Duodenal mucosa (tissue), 2 donors: ENCODE results near the gene DLG2.
"Not testable (repeated sequence)": the region's sequence is repeated elsewhere in the genome, so short reads cannot be mapped to it uniquely, and the experiment has no call there.

Source experiments
- H3K27ac ChIP-seq: one replicate; pipeline ENCODE4 v1.7.0; 2013; ENCODE audit warnings: low read depth, low read length
- H3K27me3 ChIP-seq, 2 donors: one replicate each; pipeline ENCODE4 v1.7.0; 2013; ENCODE audit warnings: low read length in 2 of 2, control low read depth in 1 of 2; ENCODE audit not compliant: insufficient read depth in 2 of 2, control insufficient read depth in 1 of 2
- H3K36me3 ChIP-seq, 2 donors: one replicate each; pipeline ENCODE4 v1.7.0; 2013; ENCODE audit warnings: low read length in 2 of 2, control low read depth in 1 of 2; ENCODE audit not compliant: insufficient read depth in 2 of 2, control insufficient read depth in 1 of 2
- H3K4me1 ChIP-seq, 2 donors: one replicate each; pipeline ENCODE4 v1.7.0; 2013; ENCODE audit warnings: low read length in 2 of 2, control low read depth in 1 of 2; ENCODE audit not compliant: insufficient read depth in 2 of 2, control insufficient read depth in 1 of 2
- H3K4me3 ChIP-seq, 2 donors: one replicate each; pipeline ENCODE4 v1.7.0; 2013; ENCODE audit warnings: low read length in 2 of 2, low read depth in 1 of 2
- H3K9ac ChIP-seq, 2 donors: one replicate each; pipeline ENCODE4 v1.7.0; 2013; ENCODE audit warnings: low read length in 2 of 2, low read depth in 1 of 2
- H3K9me3 ChIP-seq, 2 donors: one replicate each; pipeline ENCODE4 v1.7.0; 2013; ENCODE audit warnings: low read length in 2 of 2, control low read depth in 1 of 2; ENCODE audit not compliant: control insufficient read depth in 1 of 2

DLG2 gene

DNA sequence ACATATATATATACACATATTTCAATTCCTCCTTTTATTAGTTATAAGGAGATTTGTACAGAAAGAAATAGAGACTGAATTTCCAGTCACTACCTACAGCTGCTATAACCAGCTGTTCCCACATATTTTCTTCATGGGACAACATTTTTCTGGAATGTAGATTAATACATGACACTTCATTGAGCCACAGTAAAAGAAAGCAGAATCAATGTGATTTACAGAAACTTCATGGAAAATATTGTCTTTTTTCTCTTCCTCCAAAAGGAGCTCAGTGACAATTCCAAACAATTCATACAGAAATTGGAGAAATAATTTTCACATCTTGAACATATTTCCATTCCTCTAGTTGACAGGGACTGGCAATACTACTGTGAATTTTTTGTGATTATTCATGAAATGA lies 249.2 kb downstream of the DLG2 start:
- Histone ChIP-seq H3K36me3 (no peaks in the 10 kb centered on the region), H3K27me3 (no peaks in the 10 kb centered on the region), H3K9me3 (peaks cover 0 to 7% of the 10 kb centered on the region in 2 donors), H3K27ac (no peak overlapping the region), H3K9ac (no peak overlapping the region), H3K4me1 (no peaks in the 10 kb centered on the region), H3K4me3 (no peak overlapping the region)

DNA sequence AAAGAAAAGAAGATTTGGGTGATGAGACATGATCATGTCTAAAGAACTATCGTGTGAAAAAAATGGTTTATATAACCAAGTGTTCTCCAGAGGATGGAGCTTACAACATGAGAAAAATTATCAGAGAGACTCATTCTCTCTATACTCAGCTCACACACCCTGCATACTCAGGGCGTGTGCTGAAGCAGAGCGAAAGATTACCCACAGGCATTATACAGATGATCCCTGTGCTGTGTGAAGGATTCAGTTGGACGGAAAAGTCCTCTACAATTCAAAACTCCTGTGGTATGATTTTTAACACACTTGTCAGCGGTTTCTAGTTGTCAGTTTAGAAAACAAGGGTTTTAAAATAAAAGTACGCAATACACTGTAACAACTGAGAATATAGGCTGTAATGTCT lies 267.3 kb downstream of the DLG2 start:
- no peaks in the 10 kb centered on the region for H3K36me3 ChIP-seq
- no peak overlapping the region for H3K27ac ChIP-seq
- H3K4me3 ChIP-seq: no peak overlapping the region
- no peaks in the 10 kb centered on the region for H3K4me1 ChIP-seq
- peaks cover 0 to 4% of the 10 kb centered on the region in 2 donors for H3K9me3 ChIP-seq
- H3K27me3 ChIP-seq: no peaks in the 10 kb centered on the region
- no peak overlapping the region for H3K9ac ChIP-seq

DNA sequence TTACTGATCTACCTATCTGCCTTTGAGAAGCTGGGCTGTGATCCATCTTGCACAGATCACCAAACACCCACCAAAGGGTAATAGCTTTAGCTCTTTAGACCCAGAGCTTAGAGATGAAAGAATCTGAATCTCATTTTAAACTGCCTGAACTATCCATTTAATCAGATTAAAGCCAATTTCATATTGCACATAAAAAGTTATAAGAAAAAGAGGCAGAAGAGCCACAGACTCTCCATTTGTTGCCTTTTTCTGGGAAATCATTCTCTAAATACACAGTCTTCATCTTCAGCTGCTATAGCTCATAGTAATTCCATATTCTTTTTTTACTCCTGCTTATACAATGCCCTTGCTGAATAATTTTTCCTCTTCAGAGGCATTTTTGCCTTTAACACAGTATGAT lies 271.2 kb downstream of the DLG2 start:
- Histone ChIP-seq H3K27me3 (no peaks in the 10 kb centered on the region), H3K9ac (no peak overlapping the region), H3K27ac (no peak overlapping the region), H3K4me1 (no peaks in the 10 kb centered on the region), H3K4me3 (no peak overlapping the region), H3K36me3 (no peaks in the 10 kb centered on the region), H3K9me3 (no peaks in the 10 kb centered on the region)

DNA sequence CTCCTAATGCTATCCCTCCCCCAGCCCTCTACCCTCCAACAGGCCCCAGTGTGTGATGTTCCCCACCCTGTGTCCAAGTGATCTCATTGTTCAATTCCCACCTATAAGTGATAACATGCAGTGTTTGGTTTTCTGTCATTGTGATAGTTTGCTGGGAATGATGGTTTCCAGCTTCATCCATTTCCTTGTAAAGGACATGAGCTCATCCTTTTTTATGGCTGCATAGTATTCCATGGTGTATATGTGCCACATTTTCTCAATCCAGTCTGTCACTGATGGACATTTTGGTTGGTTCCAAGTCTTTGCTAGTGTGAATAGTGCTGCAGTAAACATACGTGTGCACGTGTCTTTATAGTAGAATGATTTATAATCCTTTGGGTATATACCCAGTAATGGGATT lies 277.6 kb downstream of the DLG2 start:
- H3K27ac ChIP-seq, H3K9me3 ChIP-seq, H3K27me3 ChIP-seq, H3K4me3 ChIP-seq, H3K4me1 ChIP-seq, H3K9ac ChIP-seq, H3K36me3 ChIP-seq: not testable (repeated sequence)

DNA sequence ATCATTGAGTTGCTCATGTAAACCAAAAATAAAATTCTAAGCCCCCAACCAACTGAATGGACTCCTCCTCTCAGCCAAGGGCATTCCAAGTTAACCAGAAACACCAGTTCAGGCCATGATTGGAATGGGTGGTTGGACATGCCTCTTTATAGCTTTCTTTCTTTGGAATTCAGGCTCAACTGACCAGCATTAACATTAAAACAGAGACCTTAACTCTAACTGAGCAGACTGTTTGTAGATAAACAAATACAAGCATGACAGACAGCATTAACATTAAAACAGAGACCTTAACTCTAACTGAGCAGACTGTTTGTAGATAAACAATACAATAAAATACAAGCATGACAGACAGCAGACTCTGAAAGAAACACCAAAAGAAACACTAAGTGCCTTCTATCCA lies 278.2 kb downstream of the DLG2 start:
- Histone ChIP-seq H3K27ac (no peak overlapping the region), H3K36me3 (no peaks in the 10 kb centered on the region), H3K9ac (no peak overlapping the region), H3K27me3 (no peaks in the 10 kb centered on the region), H3K4me3 (no peak overlapping the region), H3K9me3 (peaks cover 3% of the 10 kb centered on the region in 2 donors), H3K4me1 (no peaks in the 10 kb centered on the region)

DNA sequence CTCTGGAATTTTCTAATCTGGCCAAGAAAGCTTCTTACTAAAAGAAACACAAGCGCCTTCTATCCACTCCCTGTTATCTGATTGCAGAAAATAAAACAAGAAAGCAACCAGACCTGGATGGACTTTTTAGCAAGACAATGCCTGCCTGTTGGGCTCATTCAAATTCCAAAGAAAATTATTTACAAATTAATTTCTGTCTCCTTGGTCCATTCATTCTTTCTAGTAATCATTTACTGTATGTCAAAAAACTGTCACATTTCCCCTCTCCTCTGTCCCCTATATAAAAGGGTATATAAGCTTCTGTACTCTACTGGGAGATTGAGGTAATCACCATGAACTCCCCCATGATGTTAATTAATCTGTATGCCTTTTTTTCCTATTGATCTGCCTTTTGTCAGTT lies 279.9 kb downstream of the DLG2 start:
- Histone ChIP-seq H3K4me3 (no peak overlapping the region), H3K27me3 (no peaks in the 10 kb centered on the region), H3K36me3 (no peaks in the 10 kb centered on the region), H3K9ac (no peak overlapping the region), H3K27ac (no peak overlapping the region), H3K4me1 (no peaks in the 10 kb centered on the region), H3K9me3 (peaks cover 3 to 6% of the 10 kb centered on the region in 2 donors)

DNA sequence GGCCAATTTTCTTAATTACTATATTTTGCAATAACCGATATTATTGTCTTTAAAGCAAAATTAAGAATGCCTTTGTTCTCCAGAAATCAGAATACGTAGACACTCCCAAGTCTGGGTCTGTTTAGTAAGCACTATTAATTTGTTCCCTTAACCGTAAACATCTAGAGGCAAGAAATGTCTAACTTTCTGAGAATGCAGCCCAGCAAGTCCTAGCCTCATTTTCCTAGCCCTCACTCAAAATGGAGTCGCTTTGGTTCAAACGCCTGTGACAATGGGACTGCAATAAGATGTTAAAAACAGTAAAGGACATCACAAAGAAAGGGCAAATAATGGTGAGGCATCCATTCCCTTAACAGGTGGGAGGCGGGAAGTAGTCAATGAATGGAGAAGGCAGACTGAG lies 280.7 kb downstream of the DLG2 start:
- no peaks in the 10 kb centered on the region for H3K36me3 ChIP-seq

DNA sequence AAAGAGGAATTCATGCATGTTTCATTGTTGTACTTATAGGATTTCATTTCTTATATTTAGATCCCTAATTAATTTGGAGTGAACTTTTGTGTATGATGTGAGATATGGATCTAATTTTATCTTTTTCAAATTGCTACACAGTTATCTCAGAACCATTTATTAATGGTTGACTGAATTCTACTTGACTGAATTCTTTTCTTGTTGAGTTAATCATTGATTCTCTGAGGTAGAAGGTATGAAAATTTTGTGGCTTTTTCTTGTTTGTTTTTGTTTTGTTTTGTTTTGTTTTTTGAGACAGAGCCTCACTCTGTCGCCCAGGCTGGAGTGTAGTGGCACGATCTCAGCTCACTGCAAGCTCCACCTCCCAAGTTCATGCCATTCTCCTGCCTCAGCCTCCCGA lies 286.3 kb downstream of the DLG2 start:
- not testable (repeated sequence) for H3K4me1 ChIP-seq, H3K36me3 ChIP-seq, H3K4me3 ChIP-seq, H3K27ac ChIP-seq, H3K27me3 ChIP-seq, H3K9ac ChIP-seq
- H3K9me3 ChIP-seq: peaks cover 8 to 11% of the 10 kb centered on the region in 2 donors

More for the DNA sequence above, 280.7 kb downstream of the DLG2 start:
- H3K4me1 ChIP-seq: no peaks in the 10 kb centered on the region
- no peak overlapping the region for H3K27ac ChIP-seq
- no peak overlapping the region for H3K4me3 ChIP-seq
- peaks cover 3 to 6% of the 10 kb centered on the region in 2 donors for H3K9me3 ChIP-seq
- H3K27me3 ChIP-seq: no peaks in the 10 kb centered on the region
- H3K9ac ChIP-seq: no peak overlapping the region

DNA sequence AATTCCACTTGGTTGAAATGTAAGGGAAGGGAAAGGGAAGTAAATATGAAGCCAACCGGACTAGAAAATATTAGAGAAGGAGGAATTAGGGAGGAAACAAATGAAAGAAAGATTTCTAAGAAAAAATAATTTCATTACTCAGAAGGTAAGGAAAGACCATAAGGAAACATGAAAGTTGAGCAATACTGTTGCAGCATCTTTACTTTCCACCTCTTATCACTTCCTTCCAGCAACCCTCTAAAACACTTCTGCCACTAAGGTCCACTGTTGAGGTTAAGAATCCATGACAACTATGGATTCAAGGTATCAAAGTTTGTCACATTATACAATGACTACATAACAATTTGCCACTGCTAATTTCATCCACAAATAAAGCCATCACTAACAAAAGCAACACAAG lies 308.6 kb downstream of the DLG2 start:
- no peaks in the 10 kb centered on the region for H3K27me3 ChIP-seq
- H3K27ac ChIP-seq: no peak overlapping the region
- H3K4me1 ChIP-seq: no peaks in the 10 kb centered on the region
- peaks cover 0 to 8% of the 10 kb centered on the region in 2 donors for H3K9me3 ChIP-seq
- no peaks in the 10 kb centered on the region for H3K36me3 ChIP-seq
- no peak overlapping the region for H3K9ac ChIP-seq
- H3K4me3 ChIP-seq: no peak overlapping the region

DNA sequence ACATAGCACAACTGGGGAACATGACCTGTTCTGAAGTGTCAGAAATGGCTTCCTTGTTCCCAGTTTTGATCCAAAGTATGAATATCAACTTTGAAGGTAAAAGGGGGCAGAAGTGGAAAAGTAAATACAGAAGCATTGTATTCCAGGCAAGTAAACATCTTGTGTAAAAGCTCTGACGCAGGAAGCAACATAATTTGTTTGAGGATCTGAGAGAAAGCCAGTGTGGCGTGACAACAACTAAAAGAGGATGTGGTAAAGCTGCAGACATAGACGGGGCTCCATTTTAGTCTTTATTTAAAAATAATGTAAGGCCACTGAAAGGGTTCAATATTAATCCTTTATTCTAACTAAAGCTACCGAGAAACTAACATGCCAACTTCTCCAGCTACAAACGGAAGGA lies 310.2 kb downstream of the DLG2 start:
- Histone ChIP-seq H3K9ac (no peak overlapping the region), H3K4me3 (no peak overlapping the region), H3K9me3 (peaks cover 0 to 8% of the 10 kb centered on the region in 2 donors), H3K27me3 (no peaks in the 10 kb centered on the region), H3K36me3 (no peaks in the 10 kb centered on the region), H3K4me1 (no peaks in the 10 kb centered on the region), H3K27ac (no peak overlapping the region)

DNA sequence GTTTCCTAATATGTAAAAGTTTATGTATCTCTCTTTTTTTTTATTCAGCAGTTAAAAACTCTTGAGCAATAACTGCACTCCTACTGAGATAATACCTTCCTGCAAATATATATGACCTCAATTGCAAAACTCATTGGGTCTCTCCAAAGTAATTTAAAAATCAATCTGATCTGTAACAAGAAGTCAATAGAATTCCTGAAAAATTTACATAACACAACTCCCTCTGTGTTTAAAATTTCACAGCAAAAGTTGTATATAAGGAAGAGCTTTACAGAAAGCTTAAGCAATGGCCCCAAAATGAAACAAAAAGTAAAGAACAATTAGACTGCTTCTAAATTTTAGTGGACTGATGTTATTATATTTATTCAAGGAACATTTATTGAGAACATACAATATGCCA lies 313.4 kb downstream of the DLG2 start:
- Histone ChIP-seq H3K9me3 (no peaks in the 10 kb centered on the region), H3K36me3 (no peaks in the 10 kb centered on the region), H3K27me3 (no peaks in the 10 kb centered on the region), H3K9ac (no peak overlapping the region), H3K4me3 (no peak overlapping the region), H3K27ac (no peak overlapping the region), H3K4me1 (no peaks in the 10 kb centered on the region)
